NCI-H446 (cell line): Measurements from ENCODE around the gene FOXN1.
A peak's percentile ranks its signal among the peaks of the same experiment; 100 is the strongest.

Experiments used
- DNase-seq, 2 experiments: peaks; one replicate each; lab custom pipeline; 2025; lab: John Stamatoyannopoulos, UW

FOXN1 gene

DNA sequence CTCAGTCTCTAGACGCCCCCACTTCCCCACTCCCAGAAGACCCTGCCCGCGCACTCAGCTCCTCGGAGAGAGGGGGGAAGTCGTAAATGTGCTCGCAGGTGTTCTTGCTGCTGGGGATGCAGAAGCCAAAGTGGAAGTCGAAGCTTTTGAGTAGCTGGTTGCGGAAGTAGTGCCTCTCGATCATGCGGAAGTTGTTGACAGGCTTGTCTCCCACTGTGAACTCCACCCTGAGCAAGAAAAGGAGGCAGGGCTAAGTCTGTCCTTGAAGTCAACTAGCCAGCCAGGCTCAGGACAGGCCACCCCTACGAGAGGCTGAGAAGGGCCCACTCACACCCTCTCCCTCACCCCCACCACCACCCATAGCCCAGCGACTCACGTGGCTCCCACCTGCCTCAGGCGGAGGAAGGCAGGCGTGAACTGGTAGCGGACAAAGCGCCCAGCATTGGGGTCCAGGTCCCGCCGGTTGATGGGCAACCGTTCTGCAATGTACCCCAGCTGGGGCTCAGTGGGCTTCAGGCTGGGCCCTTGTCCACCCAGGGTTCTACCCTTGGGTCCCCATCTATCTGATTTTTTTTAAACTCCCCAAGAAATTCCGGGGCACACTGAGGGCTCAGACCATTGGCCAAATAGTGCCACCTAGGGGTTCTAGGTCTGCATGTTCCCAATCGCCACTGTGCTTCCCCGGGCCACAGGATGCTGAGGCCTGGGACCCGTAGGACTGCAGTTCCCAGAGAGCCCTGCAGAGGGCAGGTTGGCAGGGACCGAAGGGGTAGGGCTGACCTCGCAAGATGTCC is 41.7 kb downstream of the FOXN1 start:
- peak; percentile 12 to 35 for DNase-seq

DNA sequence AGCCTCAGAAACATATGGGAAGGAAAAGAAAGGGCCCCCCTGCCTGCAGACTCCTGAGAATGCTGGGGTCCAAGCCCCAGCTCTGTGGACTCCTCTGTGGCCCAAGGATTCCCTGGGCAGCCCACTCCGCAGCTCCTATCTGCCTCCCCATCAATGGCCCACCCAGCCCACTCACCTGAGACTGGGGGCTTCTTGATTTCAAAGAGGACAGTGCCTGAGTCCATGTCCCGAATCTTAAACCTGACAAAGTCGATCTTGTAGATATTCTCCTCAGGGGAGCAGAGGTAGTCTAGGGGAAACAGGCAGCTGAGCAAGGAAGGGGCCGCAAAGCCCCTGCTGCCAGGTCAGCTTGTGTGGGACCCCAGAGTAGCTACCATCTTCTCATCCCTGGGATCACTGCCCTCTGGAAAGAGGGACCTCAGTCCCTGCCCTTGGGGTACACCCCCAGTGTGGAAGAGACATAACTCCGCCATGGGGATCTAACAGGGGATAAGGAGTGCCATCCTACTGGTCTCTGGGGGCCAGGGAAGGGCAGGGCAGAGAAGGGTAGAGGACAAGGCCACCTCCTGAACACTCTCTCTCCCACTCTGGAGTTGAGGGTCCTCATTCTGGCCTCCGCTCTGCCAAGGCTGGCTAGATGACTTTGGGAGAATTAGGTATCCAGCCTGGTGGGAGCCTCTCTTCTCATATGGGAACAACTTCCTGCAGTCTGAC is 42.4 kb downstream of the FOXN1 start:
- no peak for DNase-seq

DNA sequence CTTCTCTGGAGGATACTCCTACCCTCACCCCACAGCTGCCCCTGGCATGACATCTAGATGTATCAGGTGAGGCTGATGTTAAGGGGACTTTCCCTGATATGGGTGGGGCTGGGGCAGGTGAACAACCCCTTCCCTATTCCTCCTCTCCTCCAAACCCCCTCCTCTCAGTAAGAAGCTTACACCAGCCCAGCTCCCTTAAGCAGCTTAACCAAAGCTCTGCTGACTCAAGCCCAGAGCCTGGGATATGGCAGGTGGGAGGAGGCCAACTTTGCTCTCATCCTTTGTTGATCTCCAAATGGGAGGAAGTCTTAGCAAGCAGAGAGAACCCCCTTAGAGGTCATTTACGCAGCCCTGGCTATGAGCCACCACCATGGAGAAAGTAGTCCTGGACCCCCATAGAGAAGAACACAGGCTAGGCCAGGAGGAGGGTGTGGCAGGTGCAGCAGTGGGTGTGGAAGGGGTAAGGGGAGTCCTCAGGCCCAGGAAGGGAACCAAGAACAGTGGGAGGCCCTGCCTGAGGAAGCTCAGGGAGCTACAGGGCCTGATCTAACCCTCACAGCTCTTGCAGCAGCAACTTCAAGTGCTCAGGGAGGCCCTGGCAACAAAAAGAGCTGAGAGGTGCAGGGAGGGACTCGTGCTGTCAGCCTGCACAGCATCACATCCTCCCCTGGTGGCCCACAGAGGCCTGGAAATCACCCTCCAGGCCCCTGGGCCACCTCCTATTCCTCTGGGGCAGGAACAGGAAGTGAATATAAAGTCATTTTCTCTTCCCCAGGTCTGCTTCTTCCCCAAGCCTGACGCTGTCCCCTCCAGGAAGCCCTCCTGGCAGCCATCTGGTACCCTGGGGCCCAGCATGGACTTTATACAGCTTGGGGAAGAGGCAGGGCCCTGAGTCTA is 43.3 kb downstream of the FOXN1 start:
- no peak for DNase-seq

DNA sequence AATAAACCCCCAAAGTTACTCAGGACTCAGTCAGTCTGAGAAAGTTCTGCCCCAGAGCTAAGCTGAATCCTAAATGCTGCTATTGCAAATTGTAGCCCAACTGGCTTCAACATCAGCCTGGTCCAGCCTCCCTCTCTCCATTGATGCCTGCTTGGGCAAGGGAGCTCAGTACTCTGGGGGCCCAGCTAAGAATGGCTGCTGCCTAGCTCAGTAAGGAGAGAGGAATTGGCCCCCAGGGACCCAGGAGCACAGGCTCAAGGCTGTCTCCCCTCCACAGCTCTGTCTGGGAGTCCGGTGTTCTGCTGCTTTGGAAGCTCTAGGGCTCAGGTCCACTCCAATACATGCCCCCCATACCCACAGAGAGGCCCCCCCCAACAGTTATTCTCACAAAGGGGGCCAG is 44.7 kb downstream of the FOXN1 start:
- no peak for DNase-seq

DNA sequence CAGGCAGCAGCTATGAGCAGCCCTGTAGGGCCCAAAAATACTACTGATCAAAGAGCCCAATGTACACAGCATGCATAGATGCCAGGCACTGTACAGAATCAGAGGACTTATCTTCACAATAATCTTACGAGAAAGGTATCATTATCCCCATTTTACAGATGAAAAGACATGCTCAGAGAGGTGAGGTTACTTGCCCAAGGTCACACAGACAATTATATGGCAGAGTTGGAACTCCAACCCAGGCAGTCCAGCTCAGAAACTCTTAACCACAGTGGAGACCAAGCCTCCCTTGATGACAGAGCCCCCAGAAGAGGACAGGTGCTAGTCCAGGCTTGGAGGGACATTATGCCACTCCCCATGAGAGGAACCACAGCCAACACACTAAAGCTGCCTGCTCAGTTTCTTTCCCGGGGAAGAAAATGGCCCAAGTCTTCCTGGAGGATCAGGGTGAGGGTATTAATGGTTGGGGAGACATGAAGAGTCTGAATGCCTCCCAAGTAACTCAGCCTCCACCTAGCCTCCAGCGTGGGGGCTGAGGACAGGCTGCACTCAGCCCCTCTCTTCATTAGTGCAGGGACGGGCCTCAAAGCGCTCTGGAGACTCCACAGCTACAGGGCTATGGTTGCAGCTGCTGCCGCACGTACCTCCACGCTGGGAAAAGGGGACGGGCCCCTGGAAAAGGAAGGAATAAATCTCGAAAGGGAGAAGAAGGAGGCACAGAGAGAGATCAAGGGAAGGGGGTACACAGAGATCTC is 45.5 kb downstream of the FOXN1 start:
- DNase-seq = no peak

DNA sequence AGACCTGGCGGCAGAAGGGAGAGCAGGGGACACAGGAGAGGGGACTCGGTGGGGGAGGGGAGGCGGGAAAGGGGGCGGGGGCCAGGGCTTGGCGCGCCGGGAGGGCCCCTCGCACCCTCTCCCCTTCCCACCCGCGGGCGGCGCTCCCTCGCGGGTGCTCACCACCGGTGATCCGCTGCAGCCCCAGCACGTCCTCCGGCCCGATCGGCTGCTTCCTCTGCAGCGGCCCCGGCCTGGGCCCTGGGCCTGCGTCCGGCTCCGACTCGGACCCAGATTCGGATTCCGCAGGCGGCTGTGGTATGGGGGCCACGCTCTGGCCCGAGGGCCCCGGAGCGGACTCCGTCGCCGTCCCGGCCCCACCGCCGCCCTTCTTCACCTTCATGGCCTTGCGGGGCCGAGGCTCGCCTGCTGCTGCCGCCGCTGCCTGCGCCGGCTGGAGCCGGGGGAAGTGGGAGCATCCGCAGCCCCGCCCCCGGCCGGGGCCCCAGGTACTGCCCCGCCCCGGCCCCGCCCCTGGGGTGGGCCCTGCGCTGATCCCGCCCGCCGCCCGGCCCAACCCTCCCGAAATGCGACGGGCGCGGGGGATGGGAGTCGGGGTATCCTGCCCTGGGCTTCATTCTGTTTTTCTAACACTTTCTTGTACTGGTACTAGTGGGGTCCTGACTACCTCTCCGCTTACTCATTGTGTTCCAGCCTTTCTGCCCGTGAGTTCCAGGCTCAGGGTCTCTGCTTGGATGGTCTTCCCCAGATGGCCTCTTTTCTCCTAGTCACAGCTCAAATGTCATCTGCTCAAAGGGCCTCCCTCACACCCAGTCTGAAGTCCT is 46.2 kb downstream of the FOXN1 start, which contains the start of gene UNC119:
UNC119 (minus strand) TSS at position 449 of the 824 bp plus-strand sequence; CDS start at position 382, 67 bp downstream.
- peak in 1 of 2 experiments; percentile 78 for DNase-seq

DNA sequence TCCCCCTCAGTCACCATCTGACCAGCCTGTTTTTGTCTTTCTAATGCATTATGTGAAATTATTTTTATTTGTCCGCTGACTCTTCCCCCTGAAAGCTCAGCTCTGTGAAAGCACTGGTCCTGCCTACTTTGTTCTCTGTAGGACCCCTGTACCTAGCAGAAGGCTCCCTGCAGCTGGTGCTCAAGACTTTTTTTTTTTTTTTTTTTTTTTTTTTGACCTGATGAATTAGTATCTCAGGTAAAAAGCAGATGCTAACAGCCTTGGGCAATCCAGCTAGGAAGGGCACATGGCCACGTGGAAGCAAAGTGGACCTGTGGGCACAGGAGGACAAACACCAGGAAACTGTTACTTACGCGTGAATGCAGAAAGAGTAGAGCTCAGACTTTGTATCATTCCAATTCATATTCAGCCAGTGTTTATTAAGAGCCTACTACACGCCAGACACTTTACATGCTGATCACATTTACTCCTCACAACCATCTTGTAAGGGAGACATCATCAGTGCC is 46.9 kb downstream of the FOXN1 start:
- DNase-seq = no peak

DNA sequence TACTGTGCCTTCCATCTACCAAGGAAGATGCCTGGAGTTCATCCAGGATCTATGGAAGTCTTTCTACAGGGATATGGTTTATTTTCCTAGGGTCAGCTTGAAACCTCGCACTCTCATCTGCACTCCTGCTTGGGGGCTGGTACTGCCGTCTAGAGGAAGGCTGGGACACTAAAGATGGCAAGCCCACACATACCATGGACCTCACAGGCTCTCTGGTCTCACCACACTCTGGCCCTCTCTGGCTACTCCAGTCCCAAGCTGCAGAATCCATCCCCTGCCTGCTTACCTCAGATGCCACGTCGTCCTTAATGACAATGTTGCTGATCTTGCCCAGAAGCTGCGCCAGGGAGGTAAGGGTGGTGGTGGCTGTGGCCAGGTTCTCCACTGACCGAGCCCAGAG is 48.4 kb downstream of the FOXN1 start:
- no peak for DNase-seq

DNA sequence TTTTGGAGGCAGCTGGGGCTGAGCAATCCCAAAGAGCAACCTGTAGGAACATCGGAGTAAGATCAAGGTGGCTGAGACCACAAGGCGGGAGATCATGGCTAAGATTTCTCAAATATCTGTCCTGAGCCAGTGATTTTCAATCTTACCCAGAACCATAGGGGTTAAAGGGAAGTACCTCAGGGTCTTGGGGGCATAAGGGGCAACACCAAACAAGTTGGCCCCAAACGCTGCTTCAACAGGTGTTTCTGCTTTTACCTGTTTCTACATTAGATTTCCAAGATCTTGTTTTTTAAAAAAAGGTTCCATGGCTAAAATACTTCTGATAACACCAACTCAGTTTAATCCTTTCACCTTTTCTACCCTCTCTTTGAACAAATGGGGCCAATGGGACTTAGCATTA is 48.9 kb downstream of the FOXN1 start:
- no peak for DNase-seq

DNA sequence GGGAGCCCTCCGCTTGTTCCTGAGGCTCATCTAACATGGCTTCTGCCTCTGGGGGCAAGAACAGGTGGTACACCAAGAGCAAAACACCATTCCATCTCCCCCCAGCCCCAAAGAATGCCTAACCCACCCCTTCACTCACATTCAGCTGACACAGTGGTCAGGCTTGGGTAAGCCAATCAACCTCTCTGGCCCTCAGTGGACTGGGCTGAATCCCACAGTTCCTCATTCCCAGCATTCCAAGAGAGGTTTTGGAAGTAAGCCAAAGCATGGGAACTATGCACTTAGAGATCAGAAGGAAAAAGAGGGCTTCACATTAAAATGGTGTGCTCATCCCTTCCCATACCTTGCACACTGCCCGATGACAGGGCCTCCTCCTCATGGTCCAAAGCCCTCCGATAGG is 57.3 kb downstream of the FOXN1 start:
- DNase-seq = no peak

DNA sequence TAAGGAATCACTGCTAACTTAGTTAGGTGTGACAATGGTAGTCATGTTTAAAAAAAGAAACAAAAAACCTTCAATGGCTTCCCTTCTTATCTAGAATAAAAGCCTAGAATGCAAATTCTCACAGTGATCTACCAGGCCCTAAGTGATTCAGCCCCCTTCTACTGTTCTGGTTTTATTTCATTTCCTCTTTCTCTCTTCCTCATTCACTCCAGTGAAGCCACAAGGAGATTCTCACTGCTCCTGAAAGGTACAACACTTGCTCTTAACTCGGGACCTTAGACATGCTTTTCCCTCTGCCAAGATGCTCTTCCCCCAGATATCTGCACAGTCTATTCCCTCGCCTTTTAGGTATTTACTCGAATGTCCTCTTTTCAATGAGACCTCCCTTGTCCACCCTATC is 61.5 kb downstream of the FOXN1 start:
- no peak for DNase-seq

DNA sequence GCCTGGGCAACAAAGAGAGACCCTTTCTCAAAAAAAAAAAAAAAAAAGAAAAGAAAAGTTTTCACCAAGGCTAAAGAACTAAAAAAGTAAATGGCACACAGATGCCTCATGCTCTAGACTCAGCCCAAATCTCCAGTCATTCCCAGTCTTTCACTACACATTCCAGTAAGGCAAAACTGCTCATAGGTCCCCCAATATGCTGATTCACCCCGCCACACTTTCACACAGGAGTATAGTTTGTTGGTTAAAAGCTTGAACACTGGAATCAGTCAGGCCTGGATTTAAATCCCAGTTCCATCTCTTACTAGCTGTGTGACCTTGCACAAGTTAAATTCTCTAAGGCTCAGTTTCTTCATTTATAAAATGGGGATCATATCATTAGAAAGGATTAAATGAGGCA is 63.3 kb downstream of the FOXN1 start:
- no peak for DNase-seq

DNA sequence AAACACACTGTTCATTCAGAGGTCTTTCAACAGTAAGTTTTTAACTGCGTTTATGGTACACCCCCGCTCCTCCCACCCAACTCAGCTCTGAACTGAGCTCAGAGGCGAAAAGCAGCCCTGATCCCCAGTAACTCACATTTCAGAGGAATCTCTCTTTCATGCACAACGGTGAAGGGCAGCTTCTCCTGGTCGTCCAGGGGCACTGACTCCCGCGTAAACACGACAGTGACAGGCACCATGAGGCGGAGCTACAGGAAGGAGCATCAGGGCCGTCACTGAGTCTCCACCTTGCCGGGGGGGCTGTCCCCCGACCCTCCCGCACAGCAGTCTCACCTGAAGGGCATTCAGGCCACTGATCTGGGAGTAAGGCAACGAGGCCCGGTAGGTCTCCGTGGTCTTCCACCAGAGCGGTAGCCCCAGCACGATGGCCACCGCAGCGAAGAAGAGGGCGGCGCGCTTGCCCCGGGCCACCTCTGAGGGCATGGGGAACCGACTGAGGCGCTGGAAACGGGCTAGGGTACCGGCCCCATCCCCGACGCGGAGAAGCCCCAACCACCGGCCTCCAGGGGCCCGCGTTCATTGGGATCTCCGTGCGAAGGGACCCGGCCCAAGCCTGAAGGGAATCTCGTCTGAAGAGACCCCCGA is 64.7 kb downstream of the FOXN1 start:
- DNase-seq = no peak

DNA sequence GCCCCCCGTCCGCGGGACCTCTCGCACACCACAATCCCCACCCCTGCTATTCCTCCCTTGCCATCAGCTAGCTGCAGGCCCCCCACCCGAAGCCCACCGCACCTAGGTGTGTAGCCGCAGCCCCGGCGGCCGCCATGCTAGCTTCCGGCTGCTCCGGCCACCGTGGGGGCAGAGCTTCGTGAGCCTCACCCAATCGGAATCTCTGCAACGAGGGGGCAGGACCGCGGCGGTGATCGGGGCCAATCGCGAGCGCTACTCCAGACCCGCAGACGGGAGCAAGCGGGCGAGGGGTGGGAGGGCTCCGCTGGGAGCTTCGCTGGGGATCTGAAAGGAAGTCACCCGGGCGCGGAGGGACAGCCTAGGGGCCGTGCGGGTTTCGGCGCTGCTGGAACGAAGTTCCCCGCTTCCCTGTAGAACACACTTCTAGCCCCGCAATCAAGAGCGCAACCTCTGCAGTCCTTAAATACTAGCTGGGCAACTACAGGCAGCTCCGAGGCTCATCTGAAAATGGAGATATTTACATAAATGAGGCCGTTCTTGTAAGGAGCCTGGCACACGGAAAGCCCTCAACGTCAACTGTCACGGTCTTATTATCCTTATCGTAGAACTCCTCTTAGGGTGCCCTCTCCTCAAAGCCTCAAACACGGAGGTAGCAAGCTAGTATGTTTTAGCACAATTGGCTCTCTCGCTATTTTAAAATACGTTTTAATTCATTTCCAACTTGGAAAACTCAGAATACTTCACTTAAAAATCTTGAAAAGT is 65.4 kb downstream of the FOXN1 start, which contains the start of gene PIGS:
PIGS (minus strand) TSS at position 164 of the 762 bp plus-strand sequence; CDS start at position 136, 28 bp downstream.
- peak; percentile 82 to 94 for DNase-seq

DNA sequence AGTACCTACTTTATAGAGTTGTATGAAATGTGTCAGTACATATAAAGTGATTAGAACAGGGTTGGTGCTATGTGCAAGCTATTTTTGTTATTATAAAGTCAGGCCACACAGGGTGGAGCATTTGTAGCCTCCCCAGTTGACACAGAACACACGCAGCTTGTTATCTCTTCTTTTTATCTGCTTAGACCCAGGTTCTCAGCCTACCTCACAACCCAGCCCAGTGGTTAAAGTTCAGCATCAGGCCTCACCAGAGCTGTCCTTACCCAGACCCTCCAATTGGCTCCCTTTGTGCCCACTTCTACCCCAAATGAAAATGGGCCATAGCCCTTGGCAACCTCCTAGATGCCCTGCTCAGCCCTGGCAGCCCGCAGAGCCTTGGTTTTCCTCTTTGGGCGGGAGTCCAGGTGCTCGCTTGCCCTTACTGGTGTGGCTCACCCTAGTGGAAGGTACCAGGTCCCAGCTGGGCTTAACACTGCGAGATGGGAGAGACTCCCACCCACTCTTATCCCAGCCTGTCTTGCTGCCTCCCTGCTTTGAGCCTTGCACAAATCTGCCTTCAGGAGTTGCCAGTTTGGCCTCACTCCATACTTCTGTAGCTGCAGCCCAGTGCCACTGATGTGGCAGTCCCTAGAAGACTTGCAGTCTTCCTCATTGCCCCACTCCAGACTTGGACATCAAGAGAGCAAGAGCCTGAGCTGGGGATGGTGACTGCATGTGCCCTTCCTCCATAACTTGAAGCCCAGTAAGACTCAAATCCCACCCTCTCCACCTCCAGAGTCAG is 66.3 kb downstream of the FOXN1 start:
- DNase-seq = no peak

DNA sequence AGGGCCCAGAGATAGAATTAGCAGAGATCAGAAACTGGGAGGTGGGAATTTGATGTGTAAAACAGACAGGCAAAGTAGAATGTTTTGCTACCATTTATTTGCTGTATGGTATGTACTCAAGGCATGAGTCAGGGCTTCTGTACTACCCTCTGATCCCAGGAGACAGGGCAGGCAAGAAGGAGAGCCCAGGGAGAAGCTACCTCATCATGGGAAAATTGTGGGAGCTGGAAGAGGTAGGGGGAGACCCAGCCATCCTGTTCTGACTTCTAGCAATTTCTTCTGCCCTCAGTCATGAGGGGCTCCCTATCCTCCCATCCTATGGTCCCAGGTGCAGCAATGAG is 66.9 kb downstream of the FOXN1 start:
- no peak for DNase-seq

DNA sequence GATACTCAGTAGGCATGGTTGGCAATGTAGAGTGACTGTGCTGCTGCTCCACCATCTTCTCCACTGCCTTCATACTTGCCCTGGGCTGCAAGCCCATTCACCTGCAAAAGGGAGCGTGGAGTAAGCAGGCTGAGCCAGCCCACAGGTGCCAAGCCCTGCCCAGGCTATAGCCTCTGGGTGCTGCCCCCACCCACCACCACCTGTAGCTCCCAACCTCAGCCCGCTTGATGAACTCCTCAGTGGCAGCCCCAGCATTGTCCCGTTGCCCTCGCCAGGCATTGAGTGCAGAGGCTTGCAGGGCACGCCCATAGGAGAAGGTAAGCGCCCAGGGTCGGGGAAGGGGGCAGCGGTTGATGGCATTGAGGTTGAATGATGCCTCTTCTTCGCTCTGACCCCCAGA is 67.4 kb downstream of the FOXN1 start:
- no peak for DNase-seq

DNA sequence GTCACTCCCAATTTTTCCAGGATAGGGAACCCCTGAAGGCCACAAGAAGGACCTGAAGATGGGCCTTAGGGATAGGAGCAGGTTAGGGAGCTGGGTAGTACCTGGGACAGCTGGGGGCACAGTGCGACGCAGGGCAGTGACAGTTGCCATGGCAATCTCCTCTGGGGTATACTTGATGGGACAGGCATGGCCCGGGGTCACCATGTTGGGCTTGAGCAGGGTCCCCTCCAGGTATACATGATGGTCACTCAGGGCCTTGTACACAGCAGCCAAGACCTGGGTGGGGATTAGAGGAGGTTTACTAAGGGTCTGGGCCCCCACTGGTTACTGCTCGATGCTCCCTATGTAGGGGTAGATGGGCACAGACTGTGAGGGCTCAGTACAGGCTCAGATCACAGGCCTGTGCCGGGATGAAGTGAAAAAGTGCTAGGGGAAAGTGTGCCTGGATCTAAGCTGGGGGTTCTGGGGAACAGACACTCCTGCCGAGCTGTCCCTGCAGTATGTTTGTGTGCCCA is 67.9 kb downstream of the FOXN1 start:
- no peak for DNase-seq
